PC-9 (cell line): ENCODE measurements around the gene SLC25A42.

Experiments used
- CTCF ChIP-seq: fragments of 200-600 bp; sonication (generic); conservative IDR thresholded peaks from 2 replicates; pipeline ENCODE4 v1.6.1; 2017; ENCODE audit warnings: mixed run types, antibody characterized with exemption, mild to moderate bottlenecking, moderate library complexity
- EZH2 ChIP-seq: fragments of 200-600 bp; sonication (generic); IDR thresholded peaks from 2 replicates; pipeline ENCODE4 v1.8.0; 2017; ENCODE audit warnings: antibody characterized with exemption, low read depth

- no peak for TF ChIP-seq EZH2
- TF ChIP-seq CTCF = no peak
These were observed 36.6 kb upstream of the SLC25A42 start for GRCh38 chr19:19027228-19027627.
